Activated gamma-delta T cell treated with Interleukin-2 at 50 U/mL for 16 hours (primary cell): ENCODE results near the gene ACER3.

Experiments used
- DNase-seq: peaks from one replicate; pipeline ENCODE4 v3.0.0-alpha.2; 2020

ACER3 gene

GRCh38 chr11:77064648-77065217, 204.0 kb downstream of the ACER3 start:
- no peak for DNase-seq

- no peak for DNase-seq
Observed at GRCh38 chr11:77065878-77066228, 205.1 kb downstream of the ACER3 start.

- DNase-seq: peak; percentile 85
Observed at GRCh38 chr11:77066229-77067042, 205.7 kb downstream of the ACER3 start, which contains the start of gene CAPN5. Gene CAPN5, plus strand, starts transcription at chr11:77066971. Its CDS starts 17,916 bp downstream, at chr11:77084887.

GRCh38 chr11:77067861-77068443, 207.2 kb downstream of the ACER3 start:
- no peak for DNase-seq

- no peak for DNase-seq
Observed at GRCh38 chr11:77068457-77069335, 208.0 kb downstream of the ACER3 start.

GRCh38 chr11:77069336-77069968, 208.7 kb downstream of the ACER3 start:
- no peak for DNase-seq

GRCh38 chr11:77069969-77070582, 209.4 kb downstream of the ACER3 start:
- no peak for DNase-seq

- no peak for DNase-seq
Observed at GRCh38 chr11:77071077-77071476, 210.4 kb downstream of the ACER3 start.

- DNase-seq: no peak
Observed at GRCh38 chr11:77071671-77072605, 211.2 kb downstream of the ACER3 start.

- DNase-seq: no peak
Observed at GRCh38 chr11:77072851-77073327, 212.2 kb downstream of the ACER3 start.

GRCh38 chr11:77073328-77074001, 212.7 kb downstream of the ACER3 start:
- no peak for DNase-seq

- DNase-seq: no peak
Observed at GRCh38 chr11:77074205-77074604, 213.5 kb downstream of the ACER3 start.

- DNase-seq: no peak
Observed at GRCh38 chr11:77074626-77075221, 214.0 kb downstream of the ACER3 start.

GRCh38 chr11:77075425-77075905, 214.7 kb downstream of the ACER3 start:
- no peak for DNase-seq
